PC-3 (cell line): Measurements from ENCODE around the gene ATG4B.

Experiments
- CTCF ChIP-seq: fragments of 300-600 bp; sonication (generic); conservative IDR thresholded peaks from 2 replicates; pipeline ENCODE4 v1.5.1; 2017; ENCODE audit warnings: antibody characterized with exemption, low read depth, mild to moderate bottlenecking, low read length
- EZH2 ChIP-seq: fragments of 300-600 bp; sonication (generic); IDR thresholded peaks from one replicate; pipeline ENCODE4 v1.6.1; 2017; ENCODE audit warnings: antibody characterized with exemption, mild to moderate bottlenecking, low read length; ENCODE audit not compliant: unreplicated experiment
- EZH2phosphoT487 ChIP-seq: fragments of 300-600 bp; sonication (generic); IDR thresholded peaks from 2 replicates; pipeline ENCODE4 v1.6.1; 2018; ENCODE audit warnings: mild to moderate bottlenecking, antibody characterized with exemption, low read length, borderline replicate concordance

GRCh38 chr2:241722896-241723454 is 85.5 kb downstream of the ATG4B start:
- TF ChIP-seq CTCF (no peak), EZH2 (no peak), EZH2phosphoT487 (no peak)
